GM19468 (cell line): ENCODE measurements around the gene FAH.

Experiments used
- ATAC-seq: cut with Tn5 transposase; IDR thresholded peaks from one replicate; pipeline ENCODE4 v1.9.1; 2021; ENCODE audit warnings: mild to moderate bottlenecking, moderate library complexity, moderate number of reproducible peaks; ENCODE audit not compliant: unreplicated experiment; ENCODE audit errors: extremely low read depth

The FAH gene

DNA sequence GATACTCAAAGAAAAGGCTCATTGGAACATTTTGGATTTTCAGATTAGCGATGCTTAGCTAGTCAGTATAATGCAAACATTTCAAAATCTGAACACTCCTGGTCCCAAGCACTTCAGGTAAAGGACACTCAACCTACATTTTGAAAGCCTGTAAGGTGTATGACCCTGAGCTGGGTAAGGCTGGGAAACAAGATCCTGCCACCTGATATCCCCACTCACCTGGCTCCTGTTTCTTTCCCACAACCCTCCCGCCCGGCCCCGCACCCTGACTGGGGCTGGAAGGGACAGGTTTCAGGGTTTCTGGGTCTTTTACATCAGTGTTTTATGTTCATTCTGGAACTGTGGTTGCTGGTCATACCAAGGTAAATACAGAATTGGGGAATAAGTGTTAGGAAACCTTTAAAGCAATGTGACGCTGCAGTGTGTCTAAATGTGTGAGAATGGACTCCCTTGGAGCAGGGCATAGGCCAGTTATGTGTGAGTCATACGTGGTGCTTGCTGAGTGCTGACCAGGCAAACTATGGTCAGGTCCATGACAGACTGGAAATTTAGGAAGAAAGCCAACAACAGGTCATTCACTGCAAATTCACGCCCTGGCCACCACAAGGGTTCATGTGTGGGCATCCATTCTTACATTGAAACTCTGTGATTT is 76.3 kb downstream of the FAH start:
- no peak for ATAC-seq

DNA sequence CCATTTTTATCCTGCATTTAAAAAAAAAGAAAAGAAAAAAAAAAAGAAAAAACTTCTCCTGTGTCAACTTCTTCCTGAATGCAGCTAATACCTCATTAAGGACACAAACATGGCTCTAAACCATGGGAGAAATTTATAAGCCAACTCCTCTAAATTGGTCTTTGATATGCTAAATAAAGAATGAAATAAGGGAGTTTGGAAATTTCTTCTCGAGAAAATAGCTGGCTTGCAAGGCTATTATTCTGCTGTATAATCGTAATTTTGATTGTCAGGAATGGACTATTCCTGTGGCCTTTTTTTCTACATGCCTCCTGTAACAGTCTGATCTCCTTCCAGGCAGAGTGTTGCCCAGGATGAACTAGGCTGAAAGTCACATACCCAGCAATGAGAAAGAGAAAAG is 78.6 kb downstream of the FAH start:
- no peak for ATAC-seq

DNA sequence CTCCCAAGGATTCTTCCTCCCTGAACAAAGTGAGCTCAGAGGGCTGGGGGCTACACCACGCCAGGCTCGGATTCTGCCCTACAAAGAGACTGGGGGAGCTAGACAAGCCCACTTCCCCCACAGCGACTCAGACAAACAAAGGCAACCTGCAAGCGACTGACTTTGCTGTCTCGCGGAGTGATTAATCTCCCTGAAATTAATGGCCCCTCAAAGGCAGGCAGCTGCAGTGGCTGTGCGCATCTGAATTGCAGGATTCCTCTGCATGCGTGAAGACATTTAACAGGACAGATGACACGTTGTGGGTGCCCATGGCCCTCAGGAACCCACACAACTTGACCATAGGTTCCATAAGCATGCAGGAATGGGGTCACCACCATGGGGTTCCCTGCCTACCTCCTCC is 80.8 kb downstream of the FAH start:
- no peak for ATAC-seq

DNA sequence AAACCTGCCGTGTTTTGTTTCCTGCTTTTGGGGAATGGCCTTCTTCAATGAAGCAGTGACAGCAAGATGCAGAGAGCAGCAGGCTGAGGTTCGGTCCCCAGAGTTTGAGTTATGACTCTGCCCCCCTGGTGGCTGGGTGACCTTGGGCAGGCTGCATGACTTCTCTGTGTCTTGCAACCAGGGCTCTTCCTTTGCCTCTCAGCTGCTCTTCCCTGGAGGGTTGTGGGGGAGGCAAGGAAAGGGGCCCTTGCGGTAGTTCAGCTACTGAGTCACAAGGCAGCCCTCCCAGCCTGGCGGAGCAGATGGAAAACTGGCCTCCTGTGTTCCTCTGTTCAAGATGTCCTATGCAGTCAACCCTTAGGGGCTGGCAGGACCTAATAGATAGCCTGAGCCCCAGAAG is 82.1 kb downstream of the FAH start:
- ATAC-seq = no peak
